Measurements from ENCODE around the gene H6PD.
A peak's percentile ranks its signal among the peaks of the same experiment; 100 is the strongest.

H6PD gene

GRCh38 chr1:9260059-9260766 is 25.6 kb downstream of the H6PD start:
- no peak for DNase-seq

DNA sequence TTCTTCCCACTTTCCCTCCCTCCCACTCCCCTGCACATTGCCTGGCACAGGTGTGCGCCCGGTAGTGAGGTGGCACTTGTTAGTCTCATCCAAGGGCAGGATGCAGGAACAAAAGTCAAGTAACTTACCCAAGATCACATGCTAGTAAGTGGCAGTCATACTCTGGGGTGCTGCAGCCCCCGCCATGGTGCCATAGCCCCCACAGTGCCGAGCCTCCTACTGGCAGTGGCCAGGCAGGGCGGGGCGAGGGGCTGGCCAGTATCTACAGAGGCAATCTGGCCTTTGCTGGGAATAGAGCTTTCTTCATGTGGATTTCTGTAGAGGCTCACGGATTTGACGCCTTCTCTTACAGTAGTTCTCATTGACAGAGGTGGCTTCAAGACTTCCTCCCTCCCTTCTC is 26.9 kb downstream of the H6PD start:
- DNase-seq = no peak

- no peak for DNase-seq
These were observed 27.8 kb downstream of the H6PD start for GRCh38 chr1:9262096-9262986.

- no peak for DNase-seq
These were observed 28.8 kb downstream of the H6PD start for GRCh38 chr1:9263276-9263855.

- no peak for DNase-seq
These were observed 29.7 kb downstream of the H6PD start for GRCh38 chr1:9263984-9264872.

DNA sequence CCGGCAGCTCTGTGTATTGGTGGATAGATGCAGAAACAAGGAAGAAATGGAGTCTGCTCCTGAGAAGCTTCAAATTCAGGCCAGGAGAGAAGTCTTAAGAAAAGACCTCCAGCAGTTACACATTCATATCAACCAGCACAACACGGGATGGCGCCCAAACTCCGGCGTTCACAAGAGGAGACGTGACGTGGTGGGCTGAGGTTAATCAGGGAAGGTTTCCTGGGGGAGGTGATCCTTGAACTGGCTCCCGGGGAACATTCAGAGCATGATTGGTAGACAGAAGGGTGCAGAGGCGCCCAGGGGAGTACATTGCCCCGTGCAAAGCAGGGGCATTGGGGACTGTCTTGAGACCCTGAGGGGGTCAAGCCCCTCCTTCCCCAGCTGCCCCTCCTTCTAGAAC is 30.5 kb downstream of the H6PD start:
- no peak for DNase-seq

DNA sequence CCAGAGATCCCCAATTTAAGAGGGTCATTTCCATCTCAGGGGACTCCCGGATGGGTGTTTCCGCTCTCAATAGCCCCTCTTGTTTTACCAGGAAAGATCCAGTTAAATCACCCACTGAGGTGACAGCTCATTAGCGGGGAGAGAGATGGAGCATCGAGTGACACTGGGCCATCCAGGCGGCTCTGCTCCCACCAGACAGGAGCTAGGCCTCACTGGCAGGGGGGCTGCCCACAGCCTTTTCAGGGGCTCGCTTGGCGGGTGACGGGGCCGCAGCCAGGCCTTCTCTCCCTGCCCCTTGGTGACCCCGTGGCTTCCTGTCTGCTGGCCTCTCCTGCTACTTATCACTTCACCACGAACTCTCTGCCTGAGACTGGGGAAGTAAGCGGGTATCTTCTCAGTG is 31.4 kb downstream of the H6PD start:
- DNase-seq = no peak

- DNase-seq = no peak
These were observed 32.7 kb downstream of the H6PD start for GRCh38 chr1:9267352-9267686.

DNA sequence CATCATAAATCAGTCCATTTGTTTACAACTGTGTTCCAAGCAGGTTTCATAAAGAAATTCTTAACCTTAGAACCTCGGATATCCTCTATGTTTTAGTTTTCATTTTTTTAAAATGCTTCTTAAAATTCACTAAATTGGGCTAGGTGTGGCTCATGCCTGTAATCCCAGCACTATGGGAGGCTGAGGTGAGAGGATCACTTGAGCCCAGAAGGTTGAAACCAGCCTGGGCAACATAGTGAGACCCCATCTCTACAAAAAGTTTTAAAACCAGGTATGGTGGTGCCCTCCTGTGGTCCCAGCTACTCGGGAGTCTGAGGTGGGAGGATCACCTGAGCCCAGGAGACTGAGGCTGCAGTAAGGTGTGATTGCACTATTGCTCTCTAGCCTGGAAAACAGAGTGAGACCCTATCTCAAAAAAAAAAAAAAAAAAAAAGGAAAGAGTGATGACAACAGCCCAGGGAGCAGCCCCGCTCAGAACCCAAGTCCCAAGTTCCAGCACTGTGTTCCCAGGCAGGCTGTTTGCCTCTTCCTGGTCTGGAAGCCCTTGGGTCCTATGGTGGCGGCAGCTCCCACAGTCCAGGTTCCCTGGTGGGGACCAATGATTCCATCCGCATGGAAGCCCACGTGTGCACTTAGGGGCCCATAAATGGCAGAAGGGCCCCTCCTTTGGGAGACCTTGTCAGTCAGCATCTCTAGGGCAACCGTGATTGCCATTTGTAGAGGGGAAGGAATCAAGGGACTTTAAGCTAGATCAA is 33.4 kb downstream of the H6PD start:
- no peak for DNase-seq

DNA sequence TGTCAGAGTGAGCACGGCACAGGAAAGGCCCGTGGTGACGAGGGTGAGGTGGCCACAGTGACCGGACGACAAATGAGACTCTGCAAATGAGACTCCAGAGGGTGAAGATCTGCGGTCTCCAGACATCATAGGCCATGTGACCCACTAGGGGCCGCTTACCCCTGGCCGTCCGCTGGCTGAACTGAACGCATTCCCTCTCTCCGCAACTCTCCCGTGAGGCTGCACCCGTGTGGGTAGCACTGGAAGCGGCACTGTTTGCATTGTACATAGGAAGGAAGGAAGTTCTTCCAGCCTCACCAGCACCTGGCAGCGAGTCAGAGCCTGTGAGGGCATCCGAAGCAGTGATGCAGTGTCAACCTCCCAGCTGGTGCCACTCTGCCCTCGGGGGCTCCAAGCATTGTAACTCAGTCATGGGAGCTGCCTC is 34.5 kb downstream of the H6PD start:
- DNase-seq = no peak

GRCh38 chr1:9269721-9270120 is 35.1 kb downstream of the H6PD start:
- no peak for DNase-seq

GRCh38 chr1:9270290-9270883 is 35.8 kb downstream of the H6PD start:
- no peak for DNase-seq

GRCh38 chr1:9271283-9271682 is 36.7 kb downstream of the H6PD start:
- no peak for DNase-seq

GRCh38 chr1:9271861-9272595 is 37.5 kb downstream of the H6PD start:
- DNase-seq = no peak

GRCh38 chr1:9273177-9273576 is 38.6 kb downstream of the H6PD start:
- no peak for DNase-seq

DNA sequence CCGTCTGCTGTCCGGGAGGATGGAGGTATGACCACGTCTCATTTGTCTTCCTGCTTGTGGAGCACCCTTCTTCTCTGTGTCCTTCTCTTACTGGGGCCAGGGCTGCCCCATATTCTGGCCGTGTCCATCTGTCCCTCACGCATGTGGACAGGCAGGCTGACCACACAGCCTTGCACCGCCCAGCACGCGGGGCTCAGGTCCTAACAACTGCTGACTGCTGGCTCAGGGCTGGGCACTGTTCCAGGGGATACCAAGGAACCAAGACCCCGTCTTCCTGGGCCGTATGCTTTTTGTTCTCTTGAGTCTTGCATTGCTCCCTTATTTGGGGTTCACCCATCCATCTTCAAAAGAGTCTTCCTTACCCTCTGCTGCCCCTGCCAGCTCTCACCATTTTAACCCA is 40.6 kb downstream of the H6PD start:
- DNase-seq = no peak

DNA sequence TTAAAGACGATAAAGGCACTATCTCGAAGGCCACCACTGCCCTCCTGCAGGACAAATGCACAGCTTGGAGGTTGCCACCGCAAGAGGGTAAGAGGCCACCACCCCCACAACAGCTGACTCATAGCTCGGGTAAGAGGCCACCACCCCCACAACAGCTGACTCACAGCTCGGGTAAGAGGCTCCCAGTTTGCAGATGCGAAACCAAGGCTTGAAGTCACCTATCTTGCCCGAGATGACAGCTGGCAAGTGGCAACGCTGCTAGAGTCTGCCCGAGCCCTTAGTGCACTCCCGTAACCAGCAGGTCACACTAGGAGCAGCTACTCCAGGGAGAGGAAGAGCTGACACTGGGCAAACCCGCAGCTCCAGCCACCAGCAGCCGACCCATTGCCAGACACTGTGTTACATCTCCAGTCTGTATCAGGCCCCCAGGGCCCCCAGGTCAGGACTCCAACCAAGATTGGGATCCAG is 41.0 kb downstream of the H6PD start:
- DNase-seq = peak; percentile 77 to 79

DNA sequence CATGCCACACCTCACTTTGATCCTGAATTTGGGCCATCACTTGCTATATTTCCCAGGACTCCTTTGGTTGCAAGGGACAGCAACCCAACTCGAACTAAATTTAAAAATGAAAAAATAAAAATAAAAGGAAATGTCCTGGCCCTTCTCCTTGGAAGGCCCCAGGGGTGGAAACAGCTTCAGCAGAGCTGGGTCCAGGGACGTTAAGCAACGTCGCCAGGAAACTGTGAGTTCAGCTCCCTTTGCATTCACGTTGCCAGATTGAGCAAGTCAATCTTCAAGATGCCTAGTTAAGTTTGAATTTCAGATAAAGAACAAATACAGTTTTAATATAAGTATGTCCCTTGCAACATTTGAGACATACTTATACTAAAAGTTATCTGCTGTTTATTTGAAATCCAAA is 43.5 kb downstream of the H6PD start:
- DNase-seq = no peak

DNA sequence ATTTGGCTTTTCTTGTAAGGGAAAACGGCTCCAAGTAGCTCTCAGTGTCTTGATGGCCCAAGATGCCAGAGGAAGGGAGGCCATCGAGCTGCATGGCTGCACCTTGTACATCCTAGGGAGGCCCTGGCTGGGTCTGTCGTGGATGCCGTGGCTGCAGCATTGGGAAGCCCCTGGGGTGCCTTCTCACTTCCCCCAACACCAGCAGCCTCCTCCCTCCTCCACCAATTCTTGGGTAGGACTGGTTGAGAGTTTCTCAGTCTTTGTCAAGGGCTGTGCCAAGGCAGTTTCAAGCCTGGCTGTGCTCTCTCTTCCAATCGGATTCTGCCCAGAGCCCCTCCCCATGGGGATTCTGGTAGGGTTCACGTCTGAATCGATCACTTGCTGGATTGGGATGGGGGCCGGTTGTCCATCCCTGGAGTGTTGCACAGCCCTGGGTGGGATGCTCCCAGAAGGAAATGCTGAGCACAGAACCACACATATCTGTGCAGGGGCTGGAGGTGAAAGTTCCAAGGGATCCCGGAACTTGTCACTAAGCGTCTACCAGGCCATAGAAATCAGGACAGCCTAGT is 44.1 kb downstream of the H6PD start:
- DNase-seq = no peak

GRCh38 chr1:9279172-9279840 is 44.7 kb downstream of the H6PD start:
- no peak for DNase-seq

Data from stimulated activated CD4-positive, alpha-beta T cell treated with anti-CD3 and anti-CD28 coated beads, Interleukin-2, amount 100 ng/mL, for 24 hours (primary cell).